Gastroesophageal sphincter (tissue), 3 donors: Measurements from ENCODE around the gene SLC6A8.

ENCODE experiments used
- CTCF ChIP-seq, 4 experiments: fragments of 200-600 bp in 2 of 4; fragments of 450-650 bp in 2 of 4; sonication (generic) in 1 of 4; IDR thresholded peaks; one replicate each; pipeline ENCODE4 v1.5.1; 2017 to 2019; ENCODE audit warnings: antibody characterized with exemption in 4 of 4, mild to moderate bottlenecking in 2 of 4, moderate library complexity in 2 of 4
- POLR2A ChIP-seq, 2 donors: fragments of 450-650 bp; IDR thresholded peaks; one replicate each; pipeline ENCODE4 v1.6.1; 2017; ENCODE audit warnings: antibody characterized with exemption in 2 of 2, mild to moderate bottlenecking in 2 of 2, moderate library complexity in 1 of 2
- POLR2AphosphoS5 ChIP-seq: sonication (generic); formaldehyde crosslinking; IDR thresholded peaks from one replicate; pipeline ENCODE4 v1.6.1; 2017; ENCODE audit warnings: antibody characterized with exemption

GRCh38 chrX:153644356-153645125 is 43.2 kb upstream of the SLC6A8 start:
- TF ChIP-seq CTCF (IDR thresholded peaks at IDR 0.05) (no peak), POLR2AphosphoS5 (no peak), POLR2A (IDR thresholded peaks at IDR 0.05) (no peak)
